NCI-H187 treated with DMSO at 0.1 percent for 48 hours (cell line): ENCODE results near the gene KLRB1.
"Not testable (repeated sequence)": the region's sequence is repeated elsewhere in the genome, so short reads cannot be mapped to it uniquely, and the experiment has no call there.

Experiments
- DNase-seq: peaks from one replicate; lab custom pipeline; 2025; lab: John Stamatoyannopoulos, UW

KLRB1 gene

GRCh38 chr12:9619411-9620179 is 11.9 kb upstream of the KLRB1 start:
- no peak for DNase-seq

DNA sequence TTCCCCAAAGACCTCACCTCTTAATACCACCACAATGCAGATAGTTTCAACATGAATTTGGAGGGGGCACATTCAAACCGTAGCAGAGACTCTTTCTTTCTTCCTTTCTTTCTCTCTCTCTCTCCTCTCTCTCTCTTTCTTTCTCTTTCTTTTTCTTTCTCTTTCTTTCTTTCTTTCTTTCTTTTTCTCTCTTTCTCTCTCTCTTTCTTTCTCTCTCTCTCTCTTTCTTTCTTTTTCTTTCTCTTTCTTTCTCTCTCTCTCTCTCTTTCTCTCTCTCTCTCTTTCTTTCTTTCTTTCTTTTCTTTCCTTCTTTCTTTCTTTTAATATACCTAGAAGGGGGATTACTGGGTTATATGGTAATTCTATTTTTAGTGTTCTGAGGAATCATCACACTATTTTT is 11.2 kb upstream of the KLRB1 start:
- DNase-seq: not testable (repeated sequence)

GRCh38 chr12:9617124-9617523 is 9.4 kb upstream of the KLRB1 start:
- DNase-seq: no peak

GRCh38 chr12:9615420-9616136 is 7.9 kb upstream of the KLRB1 start:
- no peak for DNase-seq

DNA sequence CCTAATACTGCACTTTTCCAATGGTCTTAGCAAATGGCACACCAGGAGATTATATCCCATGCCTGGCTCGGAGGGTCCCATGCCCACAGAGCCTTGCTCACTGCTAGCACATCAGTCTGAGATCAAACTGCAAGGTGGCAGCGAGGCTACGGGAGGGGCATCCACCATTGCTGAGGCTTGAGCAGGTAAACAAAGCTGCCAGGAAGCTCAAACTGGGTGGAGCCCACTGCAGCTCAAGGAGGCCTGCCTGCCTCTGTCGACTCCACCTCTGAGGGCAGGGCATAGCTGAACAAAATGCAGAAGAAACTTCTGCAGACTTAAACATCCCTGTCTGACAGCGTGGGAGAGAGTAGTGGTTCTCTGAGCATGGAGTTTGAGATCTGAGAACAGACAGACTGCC is 2.9 kb upstream of the KLRB1 start:
- DNase-seq: not testable (repeated sequence)

DNA sequence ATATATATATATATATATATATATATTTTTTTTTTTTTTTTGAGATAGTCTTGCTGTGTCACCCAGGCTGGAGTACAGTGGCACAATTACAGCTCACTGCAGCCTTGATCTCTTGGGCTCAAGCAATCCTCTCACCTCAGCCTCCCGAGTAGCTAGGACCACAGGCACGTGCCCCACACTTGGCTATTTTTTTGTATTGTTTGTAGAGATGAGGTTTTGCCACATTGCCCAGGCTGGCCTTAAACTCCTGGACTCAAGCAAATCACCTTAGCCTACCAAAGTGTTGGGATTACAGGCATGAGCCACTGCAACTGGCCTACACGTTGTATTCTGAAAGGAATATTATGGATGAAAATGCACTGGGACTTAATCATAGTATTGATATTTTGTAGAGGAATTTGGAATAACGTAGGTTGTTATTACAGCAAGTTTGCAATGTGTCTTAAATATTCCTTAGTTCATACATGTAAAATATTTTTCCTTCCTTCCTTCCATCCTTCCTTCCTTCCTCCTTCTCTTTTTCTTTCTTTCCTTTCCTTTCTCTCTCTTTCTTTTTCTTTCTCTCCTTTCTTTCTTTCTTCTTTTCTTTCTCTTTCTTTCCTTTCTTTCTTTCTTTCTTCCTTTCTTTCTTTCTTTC is 862 bp downstream of the KLRB1 start:
- no peak for DNase-seq

DNA sequence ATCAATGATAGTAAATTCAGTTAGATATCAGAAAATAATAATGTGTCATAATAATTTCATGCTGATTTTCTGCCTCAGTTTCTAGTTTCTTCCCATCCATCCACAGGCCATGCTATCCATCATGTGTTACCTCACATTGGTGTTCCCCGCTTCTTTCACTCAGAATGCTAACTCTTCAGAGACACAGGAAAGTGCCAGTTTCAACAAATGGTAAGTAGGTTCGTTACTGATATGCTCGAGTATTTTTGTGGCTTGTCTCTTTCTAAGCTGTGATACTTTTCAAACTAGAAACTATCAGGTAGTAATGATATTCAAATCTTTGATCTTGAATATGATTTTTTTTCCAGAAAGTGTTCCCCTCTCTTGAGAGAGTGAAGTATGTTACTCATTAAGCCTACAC is 1.5 kb downstream of the KLRB1 start:
- DNase-seq: no peak

DNA sequence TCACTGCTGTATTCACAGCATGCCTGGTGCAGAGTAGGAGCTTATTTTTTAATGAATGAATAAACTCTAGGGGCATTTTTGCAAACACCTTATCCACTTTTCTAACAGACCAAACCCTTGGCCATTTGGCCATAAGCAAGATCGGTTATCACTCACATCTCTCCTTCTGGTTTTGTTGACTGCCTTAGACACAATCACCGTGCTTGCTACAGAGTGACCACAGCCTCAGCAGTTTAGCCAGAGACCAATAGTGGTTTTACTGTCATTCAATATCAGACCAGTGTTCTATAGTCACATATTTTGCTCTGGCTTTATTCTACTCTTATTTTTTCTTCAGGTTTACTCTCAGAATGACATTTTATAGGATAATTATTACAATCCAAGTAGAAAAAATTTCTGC is 2.2 kb downstream of the KLRB1 start:
- DNase-seq: no peak

GRCh38 chr12:9604287-9604686 is 3.4 kb downstream of the KLRB1 start:
- DNase-seq: no peak

GRCh38 chr12:9600426-9600825 is 7.3 kb downstream of the KLRB1 start:
- not testable (repeated sequence) for DNase-seq

DNA sequence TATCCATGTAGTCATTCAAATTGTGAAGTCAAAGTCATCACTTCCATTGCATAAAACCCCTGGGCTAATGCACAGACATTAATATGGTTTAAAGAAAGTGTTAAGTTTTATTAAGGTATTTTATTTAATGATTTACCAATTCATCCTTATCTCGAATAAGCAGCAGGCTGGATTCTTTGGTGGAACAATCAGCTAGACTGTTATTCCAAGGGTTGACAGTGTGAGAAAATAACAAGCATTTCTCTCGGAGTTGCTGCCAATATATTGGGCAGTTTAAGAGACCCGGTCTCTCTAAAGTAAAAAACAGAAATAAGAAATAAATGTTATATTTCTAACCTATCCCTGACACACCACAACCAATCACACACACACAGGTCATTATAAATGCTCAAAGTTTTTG is 9.4 kb downstream of the KLRB1 start:
- DNase-seq: no peak

DNA sequence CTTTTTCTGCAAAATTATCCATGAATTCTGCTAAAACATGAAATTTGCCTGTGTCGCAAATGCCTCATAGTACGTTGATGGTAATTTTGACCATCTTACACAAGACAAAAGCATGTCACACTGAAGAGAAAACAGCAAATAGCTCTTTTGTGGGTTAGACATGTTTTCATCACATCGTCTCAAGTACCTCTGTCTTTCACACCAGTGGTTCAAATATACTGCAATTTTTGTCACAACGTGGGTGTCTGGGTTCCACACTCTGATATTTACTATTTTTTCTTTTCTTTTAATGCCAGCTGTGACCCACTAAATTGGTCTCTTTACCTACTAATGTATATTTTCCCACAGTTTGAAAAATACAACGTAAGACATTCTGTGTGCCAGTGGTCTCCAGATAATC is 10.4 kb downstream of the KLRB1 start:
- no peak for DNase-seq

GRCh38 chr12:9590441-9590840 is 17.3 kb downstream of the KLRB1 start:
- DNase-seq: no peak

- no peak for DNase-seq
Measured at GRCh38 chr12:9588749-9589148, 19.0 kb downstream of the KLRB1 start.

GRCh38 chr12:9587987-9588600 is 19.6 kb downstream of the KLRB1 start:
- no peak for DNase-seq

DNA sequence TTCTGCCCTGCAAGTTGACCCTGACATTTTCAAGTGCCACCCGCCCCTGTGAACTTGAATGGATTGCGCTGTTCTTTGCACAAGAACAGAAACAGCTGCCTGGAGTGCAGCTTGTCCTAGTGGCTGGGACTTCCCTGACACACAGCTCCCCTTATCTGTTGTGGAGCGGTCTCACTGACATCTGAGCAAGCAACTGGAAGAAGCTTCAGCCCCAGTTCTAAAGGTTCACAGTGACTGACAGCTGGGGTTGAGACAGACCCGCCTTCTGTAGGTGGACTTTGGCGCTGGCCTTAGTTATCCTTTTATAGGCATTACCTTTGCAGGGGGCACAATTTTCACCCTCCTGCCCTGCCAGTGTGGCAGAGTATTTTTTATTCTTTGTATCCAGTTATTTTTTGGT is 30.0 kb downstream of the KLRB1 start:
- DNase-seq: not testable (repeated sequence)

- DNase-seq: not testable (repeated sequence)
Measured at GRCh38 chr12:9567151-9567550, 40.6 kb downstream of the KLRB1 start.

DNA sequence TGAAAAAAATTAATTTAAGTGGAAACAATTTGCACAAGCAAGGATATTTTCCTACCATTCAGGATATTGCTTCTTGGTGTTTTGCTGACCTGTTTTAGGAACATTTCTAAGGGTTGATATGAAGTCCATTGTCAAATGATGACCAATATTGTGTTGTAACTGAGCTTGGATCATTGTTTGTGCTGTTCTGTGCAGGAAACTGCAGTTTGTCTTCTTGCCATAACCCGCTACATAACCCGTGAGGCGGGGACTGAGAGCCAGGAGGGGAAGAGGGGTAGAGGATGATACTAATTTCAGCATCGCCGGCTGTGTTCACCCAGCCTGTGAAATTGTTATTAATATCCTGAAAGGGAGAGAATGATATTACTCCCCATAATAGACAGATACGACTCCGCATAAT is 41.6 kb downstream of the KLRB1 start:
- DNase-seq: not testable (repeated sequence)

GRCh38 chr12:9564418-9564817 is 43.3 kb downstream of the KLRB1 start:
- not testable (repeated sequence) for DNase-seq

DNA sequence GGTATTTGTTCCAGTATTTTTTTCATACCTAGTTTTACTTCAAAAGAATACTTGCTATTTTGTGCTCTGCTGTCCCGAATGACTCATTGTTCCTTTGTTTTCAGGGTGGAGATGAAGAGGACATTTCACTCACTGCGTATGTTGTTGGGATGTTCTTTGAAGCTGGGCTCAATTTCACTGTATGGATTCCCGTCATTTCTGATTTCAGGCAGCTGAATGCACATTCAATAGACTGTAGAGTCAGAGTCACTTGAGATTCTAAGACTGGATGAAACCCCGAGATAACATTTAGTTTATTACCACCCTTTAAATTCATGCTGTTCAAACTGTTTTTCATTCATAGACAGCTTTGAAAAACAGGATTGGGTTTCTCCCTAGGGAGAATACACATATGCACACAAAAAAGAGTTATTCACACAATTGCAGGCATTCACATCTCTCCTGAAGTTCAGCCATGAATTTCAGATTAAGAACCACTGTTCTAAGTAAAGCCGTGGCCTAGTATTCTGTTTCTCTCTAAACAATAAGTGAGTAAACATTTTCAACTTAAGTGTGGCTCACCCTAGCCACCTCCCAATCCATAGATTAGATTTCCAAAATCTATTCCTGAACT is 44.8 kb downstream of the KLRB1 start:
- not testable (repeated sequence) for DNase-seq

- DNase-seq: not testable (repeated sequence)
Measured at GRCh38 chr12:9545489-9545888, 62.2 kb downstream of the KLRB1 start.
